ENCODE measurements around the gene IFI27. TPM values are rescaled to one million over a fixed set of nuclear protein-coding genes. Genes with fewer than 3 reads are reported as not detected.

IFI27 gene
- total RNA-seq, 4 donors from 2014 or later = 133 to 455 (median 216) TPM

GRCh38 chr14:94104731-94105130 is 5.8 kb upstream of the IFI27 start:
- TF ChIP-seq CTCF (IDR thresholded peaks at IDR 0.05; ENCODE audit: low read depth) = no peak

- TF ChIP-seq CTCF (IDR thresholded peaks at IDR 0.05; ENCODE audit: low read depth) = no peak
These were observed 653 bp upstream of the IFI27 start for GRCh38 chr14:94109915-94110250.

- no peak for TF ChIP-seq CTCF (IDR thresholded peaks at IDR 0.05; ENCODE audit: low read depth)
These were observed 950 bp downstream of the IFI27 start for GRCh38 chr14:94111276-94112095.

GRCh38 chr14:94112513-94113063 is 2.1 kb downstream of the IFI27 start:
- TF ChIP-seq CTCF (IDR thresholded peaks at IDR 0.05; ENCODE audit: low read depth) = no peak

GRCh38 chr14:94113073-94113472 is 2.5 kb downstream of the IFI27 start:
- no peak for TF ChIP-seq CTCF (IDR thresholded peaks at IDR 0.05; ENCODE audit: low read depth)

- no peak for TF ChIP-seq CTCF (IDR thresholded peaks at IDR 0.05; ENCODE audit: low read depth)
These were observed 3.0 kb downstream of the IFI27 start for GRCh38 chr14:94113490-94113889.

- TF ChIP-seq CTCF (IDR thresholded peaks at IDR 0.05; ENCODE audit: low read depth) = no peak
These were observed 3.5 kb downstream of the IFI27 start for GRCh38 chr14:94113908-94114588.
